ENCODE results near the gene PHLDA2.

Gene PHLDA2

DNA sequence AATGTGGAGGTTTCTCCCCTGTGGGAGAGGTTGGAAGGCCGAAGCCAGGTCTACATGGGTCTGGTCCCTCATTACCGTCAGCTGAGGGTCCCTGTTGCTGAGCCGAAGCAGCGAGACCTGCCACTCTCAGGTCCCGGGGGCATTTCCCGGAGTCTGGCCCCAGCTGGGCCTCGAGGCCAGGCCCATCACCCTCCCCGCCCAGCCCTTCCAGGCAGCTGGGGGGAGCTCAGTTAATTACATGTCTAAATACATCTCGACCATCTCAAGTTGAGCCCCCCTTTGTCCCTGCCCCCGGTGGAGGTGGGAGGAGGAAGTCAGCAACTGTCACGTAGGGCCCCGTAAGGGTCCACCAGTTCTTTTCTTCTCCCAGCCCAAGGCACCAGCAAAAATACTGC lies 47.2 kb downstream of the PHLDA2 start:
- DNase-seq (ENCODE audit: low read depth, low spot score) = no peak

DNA sequence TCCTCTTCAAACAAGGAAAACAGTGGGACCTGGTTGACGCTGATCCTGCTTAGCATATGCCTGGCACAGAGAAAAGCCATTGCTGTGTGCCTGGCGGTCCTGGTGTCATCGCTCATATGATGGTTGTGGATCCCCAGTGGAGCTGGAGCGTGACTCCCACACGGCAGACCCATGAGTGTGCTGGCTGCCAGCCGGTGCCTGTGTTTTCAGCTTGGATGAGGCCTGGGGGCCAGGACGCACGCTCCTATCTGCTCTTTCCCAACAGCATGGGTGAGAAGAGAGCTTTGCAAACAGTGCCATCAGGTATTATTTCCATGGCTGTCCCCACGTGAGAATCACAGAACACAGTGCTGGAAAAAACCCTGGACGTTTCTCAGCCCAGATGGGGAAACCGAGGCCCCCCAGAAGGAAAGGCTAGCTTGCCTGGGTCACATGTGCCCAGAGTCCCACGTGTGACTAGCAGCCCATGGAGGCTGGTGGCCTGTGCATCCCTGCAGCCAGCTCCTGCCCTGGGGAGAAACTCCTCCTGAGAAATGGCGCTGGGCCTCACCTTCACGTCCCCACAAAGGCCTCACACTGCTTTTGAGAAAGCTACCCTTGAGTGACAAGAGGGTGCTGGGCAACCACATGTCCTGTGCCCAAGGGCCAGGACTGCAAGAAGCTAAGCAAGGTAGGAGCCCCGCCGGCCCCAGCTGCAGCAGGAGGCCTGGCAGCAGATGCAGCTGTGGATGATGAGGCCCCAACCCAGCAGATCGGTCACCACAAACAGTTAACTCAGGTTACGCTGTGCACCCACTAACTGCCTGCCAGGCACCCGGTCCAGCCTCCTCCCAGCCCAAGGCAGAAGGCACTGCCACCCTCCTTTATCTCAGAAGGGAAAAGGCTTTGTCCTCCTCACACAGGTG lies 47.9 kb downstream of the PHLDA2 start:
- DNase-seq (ENCODE audit: low read depth, low spot score) = no peak

DNA sequence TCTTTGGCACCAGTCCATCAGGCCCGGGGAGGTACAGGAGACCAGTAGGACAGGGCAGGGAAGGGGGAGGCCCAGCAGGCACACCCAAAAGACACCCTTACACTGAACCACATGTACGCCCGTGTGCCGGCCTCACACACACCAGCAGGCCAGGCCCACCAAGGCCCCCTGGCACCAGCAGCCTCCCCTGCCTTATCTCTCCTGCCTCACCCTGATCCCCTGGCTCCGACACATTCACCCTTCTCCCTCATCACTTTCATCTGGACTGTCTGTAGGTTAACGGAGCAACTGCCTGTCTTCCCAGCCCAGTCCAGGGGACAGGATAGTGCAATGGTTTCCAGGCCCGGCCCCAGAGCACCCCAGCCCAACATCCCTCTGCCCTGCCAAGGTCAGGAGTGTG lies 48.6 kb downstream of the PHLDA2 start:
- no peak for DNase-seq (ENCODE audit: low read depth, low spot score)

DNA sequence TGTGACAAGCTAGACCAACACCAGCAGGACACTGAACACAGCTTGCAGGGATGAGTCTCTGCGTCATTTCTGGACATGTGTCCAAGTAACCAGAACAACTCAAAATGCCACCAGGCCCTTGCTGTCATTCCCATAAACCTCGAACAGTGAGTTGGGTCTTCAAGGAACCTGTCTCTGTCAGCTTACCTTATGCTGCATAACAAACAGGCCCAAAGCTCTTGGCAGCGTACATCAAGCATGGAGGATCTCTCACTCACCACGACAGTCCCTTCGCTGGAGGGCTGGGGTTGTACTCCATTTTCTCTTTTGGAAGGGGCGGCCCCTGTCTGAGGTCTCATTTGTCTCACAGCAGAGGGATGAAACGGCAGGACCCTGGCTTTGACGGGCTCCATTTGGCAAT lies 50.4 kb downstream of the PHLDA2 start:
- DNase-seq (ENCODE audit: low read depth, low spot score) = no peak
